IMR-90 (cell line): ENCODE data around the gene KRTAP3-2. TPM values are rescaled to one million over a fixed set of nuclear protein-coding genes. Genes with fewer than 3 reads are reported as not detected.

Experiments used
- ATAC-seq: fragments of 200-7000 bp; cut with Tn5 transposase; 2 replicates; pipeline ENCODE4 v1.9.1; 2020; ENCODE audit warnings: low read depth, mild to moderate bottlenecking, moderate library complexity
- BruUV-seq: library from RNA; stranded (reverse); fragments of 400-500 nt; replicated peaks from 2 replicates; lab custom pipeline; 2021; lab: Mats Ljungman, UMichigan
- CTCF ChIA-PET: fragments of 300-600 bp; formaldehyde crosslinking; extraction: SDS; loops from one replicate; lab custom pipeline; 2021; ENCODE audit warnings: antibody characterized with exemption; lab: Yijun Ruan, JAX
- POLR2A ChIA-PET: fragments of 300-600 bp; sonication (Branson Sonifier 250); formaldehyde crosslinking; loops from one replicate; lab custom pipeline; 2022; ENCODE audit warnings: antibody characterized with exemption; ENCODE audit not compliant: unreplicated experiment; lab: Charles Lee
- DNase-seq: peaks from one replicate; pipeline ENCODE4 v3.0.0; 2013
- H2AFZ ChIP-seq: replicated peaks from 2 replicates; pipeline ENCODE3; 2013; ENCODE audit warnings: low read length, mild to moderate bottlenecking; ENCODE audit not compliant: poor library complexity
- H2AK5ac ChIP-seq: 2 replicates; pipeline ENCODE4 v1.6.1; 2013; ENCODE audit warnings: low read depth, low read length, inconsistent platforms
- H2AK9ac ChIP-seq: replicated peaks from 2 replicates; pipeline ENCODE3; 2013; ENCODE audit warnings: mild to moderate bottlenecking, low read depth, low read length, moderate library complexity; ENCODE audit not compliant: poor library complexity
- H2BK120ac ChIP-seq: 2 replicates; pipeline ENCODE4 v1.6.1; 2013; ENCODE audit warnings: low read depth, low read length, inconsistent platforms
- H2BK15ac ChIP-seq: 3 replicates; pipeline ENCODE4 v1.6.1; 2013; ENCODE audit warnings: low read depth, low read length, inconsistent platforms
- H2BK20ac ChIP-seq: 2 replicates; pipeline ENCODE4 v1.6.1; 2013; ENCODE audit warnings: low read depth, mild to moderate bottlenecking, inconsistent platforms, low read length, moderate library complexity
- H2BK5ac ChIP-seq: 2 replicates; pipeline ENCODE4 v1.6.1; 2013; ENCODE audit warnings: mild to moderate bottlenecking, low read depth, low read length, inconsistent platforms; ENCODE audit not compliant: poor library complexity, severe bottlenecking
- H3K14ac ChIP-seq: replicated peaks from 2 replicates; pipeline ENCODE4 v1.6.1; 2013; ENCODE audit warnings: low read depth, low read length, inconsistent platforms
- H3K18ac ChIP-seq: 2 replicates; pipeline ENCODE4 v1.6.1; 2013; ENCODE audit warnings: low read depth, low read length, control low read depth
- H3K23ac ChIP-seq: 2 replicates; pipeline ENCODE4 v1.6.1; 2013; ENCODE audit warnings: low read depth, low read length, inconsistent platforms
- H3K27ac ChIP-seq: 2 replicates; pipeline ENCODE4 v1.5.1; 2013; ENCODE audit warnings: mild to moderate bottlenecking, control low read depth, low read length; ENCODE audit not compliant: insufficient read depth
- H3K27me3 ChIP-seq: 2 replicates; pipeline ENCODE4 v1.6.1; 2013; ENCODE audit warnings: low read length; ENCODE audit not compliant: control insufficient read depth, insufficient read depth
- H3K36me3 ChIP-seq: 2 replicates; pipeline ENCODE4 v1.6.1; 2013; ENCODE audit warnings: low read length, mixed read lengths; ENCODE audit not compliant: control insufficient read depth, insufficient read depth
- H3K4ac ChIP-seq: 2 replicates; pipeline ENCODE4 v1.6.1; 2013; ENCODE audit warnings: low read depth, low read length, inconsistent platforms
- H3K4me1 ChIP-seq: 2 replicates; pipeline ENCODE4 v1.6.1; 2013; ENCODE audit warnings: low read length, mixed read lengths; ENCODE audit not compliant: control insufficient read depth, insufficient read depth
- H3K4me2 ChIP-seq: 2 replicates; pipeline ENCODE4 v1.6.1; 2013; ENCODE audit warnings: low read depth, mild to moderate bottlenecking, control low read depth, low read length, moderate library complexity
- H3K4me3 ChIP-seq: 2 replicates; pipeline ENCODE4 v1.5.1; 2013; ENCODE audit warnings: low read depth, mild to moderate bottlenecking, control low read depth, low read length, moderate library complexity; ENCODE audit not compliant: insufficient read depth
- H3K56ac ChIP-seq: 2 replicates; pipeline ENCODE4 v1.6.1; 2013; ENCODE audit warnings: low read length, inconsistent platforms; ENCODE audit not compliant: insufficient read depth; ENCODE audit errors: extremely low read depth
- H3K79me1 ChIP-seq, 2 experiments: 2 replicates each; pipeline ENCODE4 v1.6.1; 2013; ENCODE audit warnings: low read length in 2 of 2, inconsistent platforms in 1 of 2, low read depth in 1 of 2
- H3K9ac ChIP-seq: 2 replicates; pipeline ENCODE4 v1.6.1; 2013; ENCODE audit warnings: low read depth, low read length, control low read depth
- H3K9me1 ChIP-seq: 2 replicates; pipeline ENCODE4 v1.6.1; 2013; ENCODE audit warnings: low read length, inconsistent platforms; ENCODE audit not compliant: insufficient read depth
- H3K9me3 ChIP-seq: 2 replicates; pipeline ENCODE4 v1.6.1; 2013; ENCODE audit warnings: low read length; ENCODE audit not compliant: control insufficient read depth, insufficient read depth
- H4K20me1 ChIP-seq: 2 replicates; pipeline ENCODE4 v1.6.1; 2013; ENCODE audit warnings: low read length, inconsistent platforms; ENCODE audit not compliant: insufficient read depth
- H4K5ac ChIP-seq: 2 replicates; pipeline ENCODE4 v1.6.1; 2013; ENCODE audit warnings: mild to moderate bottlenecking, low read depth, low read length, control low read depth
- H4K8ac ChIP-seq, 2 experiments: 2 replicates each; pipeline ENCODE4 v1.6.1; 2013; ENCODE audit warnings: low read depth in 2 of 2, low read length in 2 of 2, control low read depth in 1 of 2, inconsistent platforms in 1 of 2
- H4K91ac ChIP-seq: 2 replicates; pipeline ENCODE4 v1.6.1; 2013; ENCODE audit warnings: low read depth, low read length, inconsistent platforms; ENCODE audit not compliant: insufficient read depth
- BHLHE40 ChIP-seq: fragments of 150-350 bp; IDR thresholded peaks from 2 replicates; pipeline ENCODE4 v1.6.1; 2016; ENCODE audit warnings: mild to moderate bottlenecking, low read depth, low read length
- MXI1 ChIP-seq: IDR thresholded peaks from 2 replicates; pipeline ENCODE4 v1.6.1; 2012; ENCODE audit warnings: low read depth, mild to moderate bottlenecking, low read length, moderate library complexity, borderline replicate concordance
- NFE2L2 ChIP-seq: fragments of 150-350 bp; IDR thresholded peaks from 2 replicates; pipeline ENCODE4 v1.6.1; 2016; ENCODE audit warnings: low read depth, mild to moderate bottlenecking, low read length
- POLR2A ChIP-seq: IDR thresholded peaks from 2 replicates; pipeline ENCODE4 v1.6.1; 2012; ENCODE audit warnings: mild to moderate bottlenecking, low read depth, low read length
- WGBS, 2 experiments: methylation state at CpG; one replicate each; pipeline versions ENCODE4 v1.1.5 to v1.1.7; 2013; ENCODE audit warnings: missing lambda C conversion rate in 2 of 2; ENCODE audit not compliant: insufficient read length in 1 of 2; ENCODE audit errors: extremely low coverage in 2 of 2; 5-methylcytosine and 5-hydroxymethylcytosine counted together
- dilution Hi-C: fragments of 300-500 bp; cut with HindIII; formaldehyde crosslinking; loops from one replicate; pipeline ENCODE4 v1.14.3; 2018; ENCODE audit warnings: low sequenced_read_pairs; ENCODE audit not compliant: unreplicated experiment
- in situ Hi-C: fragments of 300-500 bp; cut with MboI; formaldehyde crosslinking; loops from 3 replicates; pipeline ENCODE4 v1.14.3; 2019; ENCODE audit warnings: low sequenced_read_pairs, inconsistent platforms, mixed read lengths
- intact Hi-C: fragments of 100-400 bp; cut with micrococcal nuclease; formaldehyde crosslinking; loops from 2 replicates; pipeline ENCODE4 v1.10.0; 2022
- polyA plus RNA-seq, 3 experiments: library from polyadenylated mRNA; depleted of rRNA; stranded (reverse); fragments of >200 nt; gene quantifications; 2 replicates each; pipeline ENCODE4 v1.2.3, GENCODE V29; 2012; ENCODE audit warnings: low replicate concordance in 1 of 3
- total RNA-seq: library from RNA; depleted of rRNA; stranded (reverse); fragments of >200 nt; gene quantifications from 2 replicates; pipeline ENCODE4 v1.2.3, GENCODE V29; 2012
- TF ChIP-seq, protein P1 (sequence below): conservative IDR thresholded peaks from 2 replicates; pipeline ENCODE4 v1.5.1; 2012; ENCODE audit warnings: mild to moderate bottlenecking, low read depth, low read length, improper control_type of control experiment

Gene KRTAP3-2
- total and polyA plus RNA-seq, 2 of the 4 experiments (the other 2 are of a cell fraction), result not detected

- BruUV-seq, result no TSS peak
- no peak overlapping the region for H4K5ac ChIP-seq
- in situ Hi-C loops, result no loop called here
- H3K27me3 ChIP-seq, result no peaks in the 10 kb centered on the region
- H3K9me1 ChIP-seq, result peaks cover 9% of the 10 kb centered on the region
- DNase-seq (no peak), ATAC-seq (no peak)
- peaks cover 8% of the 10 kb centered on the region for H3K4me1 ChIP-seq
- H2BK15ac ChIP-seq, result 0 out of 3 replicates have a peak overlapping the region, but pooled peaks have one; percentile 11
- no peaks in the 10 kb centered on the region for H3K36me3 ChIP-seq
- H3K4me3 ChIP-seq, result no peak overlapping the region
- no peak overlapping the region for H4K91ac ChIP-seq
- ChIA-PET POLR2A (interaction anchor here (0.5 kb wide), 1 partner anchor 418 kb away, joined by 10 read pairs; no protein-coding TSS in a partner anchor), CTCF (interaction anchor here (1.0 kb wide), 1 partner anchor 361 kb away, joined by 4 read pairs; no protein-coding TSS in a partner anchor)
- no peak overlapping the region for H3K23ac ChIP-seq
- H4K20me1 ChIP-seq, result no peaks in the 10 kb centered on the region
- H2BK5ac ChIP-seq, result no peak overlapping the region
- H3K56ac ChIP-seq, result no peak overlapping the region
- H4K8ac ChIP-seq, result no peak overlapping the region
- H3K9ac ChIP-seq, result no peak overlapping the region
- H2AK5ac ChIP-seq, result peak overlapping the region; percentile 58; the same call in 1 of the 2 replicates
- H3K4me2 ChIP-seq, result no peak overlapping the region
- no peak overlapping the region for H3K27ac ChIP-seq
- no peak overlapping the region for H3K4ac ChIP-seq
- H3K18ac ChIP-seq, result no peak overlapping the region; the same call in 1 of the 2 replicates
- dilution Hi-C loops, result no loop called here
- H3K14ac ChIP-seq, result no peak overlapping the region
- no peak overlapping the region for H2BK20ac ChIP-seq
- H2BK120ac ChIP-seq, result no peak overlapping the region
- H2AFZ ChIP-seq, result no peak overlapping the region
- peaks cover 6% of the 10 kb centered on the region for H3K9me3 ChIP-seq
- TF ChIP-seq POLR2A, result no peak
- TF ChIP-seq BHLHE40, result no peak
- no peak for TF ChIP-seq MXI1
- no peak for TF ChIP-seq NFE2L2
- TF ChIP-seq, protein P1, sequence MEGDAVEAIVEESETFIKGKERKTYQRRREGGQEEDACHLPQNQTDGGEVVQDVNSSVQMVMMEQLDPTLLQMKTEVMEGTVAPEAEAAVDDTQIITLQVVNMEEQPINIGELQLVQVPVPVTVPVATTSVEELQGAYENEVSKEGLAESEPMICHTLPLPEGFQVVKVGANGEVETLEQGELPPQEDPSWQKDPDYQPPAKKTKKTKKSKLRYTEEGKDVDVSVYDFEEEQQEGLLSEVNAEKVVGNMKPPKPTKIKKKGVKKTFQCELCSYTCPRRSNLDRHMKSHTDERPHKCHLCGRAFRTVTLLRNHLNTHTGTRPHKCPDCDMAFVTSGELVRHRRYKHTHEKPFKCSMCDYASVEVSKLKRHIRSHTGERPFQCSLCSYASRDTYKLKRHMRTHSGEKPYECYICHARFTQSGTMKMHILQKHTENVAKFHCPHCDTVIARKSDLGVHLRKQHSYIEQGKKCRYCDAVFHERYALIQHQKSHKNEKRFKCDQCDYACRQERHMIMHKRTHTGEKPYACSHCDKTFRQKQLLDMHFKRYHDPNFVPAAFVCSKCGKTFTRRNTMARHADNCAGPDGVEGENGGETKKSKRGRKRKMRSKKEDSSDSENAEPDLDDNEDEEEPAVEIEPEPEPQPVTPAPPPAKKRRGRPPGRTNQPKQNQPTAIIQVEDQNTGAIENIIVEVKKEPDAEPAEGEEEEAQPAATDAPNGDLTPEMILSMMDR, result no peak
- H2AK9ac ChIP-seq, result no peak overlapping the region
- no peaks in the 10 kb centered on the region for H3K79me1 ChIP-seq
- intact Hi-C loops, result no loop called here
- no CpG with 5 or more reads among the region's 1 CpG for WGBS, 2 experiments
These were observed 38.1 kb downstream of the KRTAP3-2 start for GRCh38 chr17:40961591-40961990.
